Mucosa of rectum (tissue), 2 donors: Measurements from ENCODE around the gene FAM124B.
"Not testable (repeated sequence)": the region's sequence is repeated elsewhere in the genome, so short reads cannot be mapped to it uniquely, and the experiment has no call there.

Experiments used
- H3K27ac ChIP-seq, 2 donors: one replicate each; pipeline ENCODE4 v1.7.0; 2013; ENCODE audit warnings: inconsistent platforms in 2 of 2, low read depth in 2 of 2, low read length in 2 of 2
- H3K27me3 ChIP-seq, 2 donors: one replicate each; pipeline ENCODE4 v1.7.0; 2013; ENCODE audit warnings: low read length in 2 of 2; ENCODE audit not compliant: control insufficient read depth in 2 of 2, insufficient read depth in 2 of 2
- H3K36me3 ChIP-seq, 2 donors: one replicate each; pipeline ENCODE4 v1.7.0; 2013; ENCODE audit warnings: low read length in 2 of 2; ENCODE audit not compliant: control insufficient read depth in 2 of 2, insufficient read depth in 2 of 2
- H3K4me1 ChIP-seq, 2 donors: one replicate each; pipeline ENCODE4 v1.7.0; 2013; ENCODE audit warnings: low read length in 2 of 2, mild to moderate bottlenecking in 1 of 2; ENCODE audit not compliant: control insufficient read depth in 2 of 2, insufficient read depth in 2 of 2
- H3K4me3 ChIP-seq, 2 donors: one replicate each; pipeline ENCODE4 v1.7.0; 2013; ENCODE audit warnings: low read length in 2 of 2
- H3K9ac ChIP-seq, 2 donors: one replicate each; pipeline ENCODE4 v1.7.0; 2013; ENCODE audit warnings: low read length in 2 of 2, low read depth in 1 of 2, mild to moderate bottlenecking in 1 of 2
- H3K9me3 ChIP-seq, 2 donors: one replicate each; pipeline ENCODE4 v1.7.0; 2013; ENCODE audit warnings: low read length in 2 of 2; ENCODE audit not compliant: control insufficient read depth in 2 of 2
- donor health status: healthy.
- donor health status: Normal muscosa, but diverticular disease.

The FAM124B gene

GRCh38 chr2:224382973-224383555 lies 18.8 kb downstream of the FAM124B start:
- no peak overlapping the region for H3K27ac ChIP-seq
- H3K9ac ChIP-seq: no peak overlapping the region
- H3K4me3 ChIP-seq: no peak overlapping the region
- H3K36me3 ChIP-seq: no peaks in the 10 kb centered on the region
- no peaks in the 10 kb centered on the region for H3K27me3 ChIP-seq
- no peaks in the 10 kb centered on the region for H3K9me3 ChIP-seq
- no peaks in the 10 kb centered on the region for H3K4me1 ChIP-seq

- not testable (repeated sequence) for H3K27me3 ChIP-seq, H3K27ac ChIP-seq, H3K9me3 ChIP-seq, H3K4me3 ChIP-seq, H3K9ac ChIP-seq, H3K4me1 ChIP-seq, H3K36me3 ChIP-seq
Measured at GRCh38 chr2:224382280-224382647, 19.6 kb downstream of the FAM124B start.

GRCh38 chr2:224381521-224382279 lies 20.2 kb downstream of the FAM124B start:
- Histone ChIP-seq H3K36me3 (no peaks in the 10 kb centered on the region), H3K9ac (no peak overlapping the region), H3K27me3 (no peaks in the 10 kb centered on the region), H3K9me3 (no peaks in the 10 kb centered on the region), H3K4me1 (no peaks in the 10 kb centered on the region), H3K4me3 (no peak overlapping the region), H3K27ac (no peak overlapping the region)

GRCh38 chr2:224379986-224380385 lies 21.9 kb downstream of the FAM124B start:
- H3K27me3 ChIP-seq: no peaks in the 10 kb centered on the region
- H3K9ac ChIP-seq: no peak overlapping the region
- H3K27ac ChIP-seq: no peak overlapping the region
- no peaks in the 10 kb centered on the region for H3K9me3 ChIP-seq
- H3K36me3 ChIP-seq: no peaks in the 10 kb centered on the region
- H3K4me3 ChIP-seq: no peak overlapping the region
- no peaks in the 10 kb centered on the region for H3K4me1 ChIP-seq

GRCh38 chr2:224379172-224379571 lies 22.7 kb downstream of the FAM124B start:
- Histone ChIP-seq H3K9ac (no peak overlapping the region), H3K9me3 (no peaks in the 10 kb centered on the region), H3K4me1 (no peaks in the 10 kb centered on the region), H3K27ac (no peak overlapping the region), H3K27me3 (no peaks in the 10 kb centered on the region), H3K4me3 (no peak overlapping the region), H3K36me3 (no peaks in the 10 kb centered on the region)

- Histone ChIP-seq H3K27ac (no peak overlapping the region), H3K9me3 (no peaks in the 10 kb centered on the region), H3K9ac (no peak overlapping the region), H3K36me3 (no peaks in the 10 kb centered on the region), H3K27me3 (no peaks in the 10 kb centered on the region), H3K4me1 (no peaks in the 10 kb centered on the region), H3K4me3 (no peak overlapping the region)
Measured at GRCh38 chr2:224378701-224379097, 23.2 kb downstream of the FAM124B start.

GRCh38 chr2:224377751-224378700 lies 23.9 kb downstream of the FAM124B start:
- no peak overlapping the region for H3K27ac ChIP-seq
- H3K4me3 ChIP-seq: no peak overlapping the region
- no peaks in the 10 kb centered on the region for H3K9me3 ChIP-seq
- H3K9ac ChIP-seq: no peak overlapping the region
- no peaks in the 10 kb centered on the region for H3K4me1 ChIP-seq
- H3K27me3 ChIP-seq: no peaks in the 10 kb centered on the region
- no peaks in the 10 kb centered on the region for H3K36me3 ChIP-seq

- H3K27ac ChIP-seq: no peak overlapping the region
- H3K9ac ChIP-seq: no peak overlapping the region
- no peaks in the 10 kb centered on the region for H3K36me3 ChIP-seq
- no peaks in the 10 kb centered on the region for H3K27me3 ChIP-seq
- no peaks in the 10 kb centered on the region for H3K4me1 ChIP-seq
- no peaks in the 10 kb centered on the region for H3K9me3 ChIP-seq
- H3K4me3 ChIP-seq: no peak overlapping the region
Measured at GRCh38 chr2:224372641-224373040, 29.3 kb downstream of the FAM124B start.

- no peak overlapping the region for H3K27ac ChIP-seq
- no peak overlapping the region for H3K9ac ChIP-seq
- no peaks in the 10 kb centered on the region for H3K36me3 ChIP-seq
- no peaks in the 10 kb centered on the region for H3K4me1 ChIP-seq
- no peaks in the 10 kb centered on the region for H3K27me3 ChIP-seq
- no peak overlapping the region for H3K4me3 ChIP-seq
- no peaks in the 10 kb centered on the region for H3K9me3 ChIP-seq
Measured at GRCh38 chr2:224369028-224369632, 32.8 kb downstream of the FAM124B start.
